ENCODE results near the gene NTHL1. TPM values are rescaled to one million over a fixed set of nuclear protein-coding genes. Genes with fewer than 3 reads are reported as not detected.
A peak's percentile ranks its signal among the peaks of the same experiment; 100 is the strongest.

NTHL1 gene
- total RNA-seq, 1 experiment from 2014 or later = 52.0 TPM

GRCh38 chr16:2039274-2040031 lies 8.2 kb downstream of the NTHL1 start:
- H3K27me3 ChIP-seq (ENCODE audit: insufficient read depth, low read length) = no peaks in the 10 kb centered on the region
- H4K20me1 ChIP-seq (ENCODE audit: control insufficient read depth, insufficient read depth, insufficient read length) = no peaks in the 10 kb centered on the region
- Mint-ChIP-seq H3K27ac (peak overlapping the region in 2 of 3 experiments; percentile 79 to 95; a peak in 4 of 7 replicates), H3K4me3 (peak overlapping the region in 1 of 2 experiments; percentile 34; a peak in 1 of 5 replicates), H3K27me3 (ENCODE audit: low read depth) (no peaks in the 10 kb centered on the region), H3K9me3 (no peaks in the 10 kb centered on the region), H3K4me1 (peaks cover 4 to 11% of the 10 kb centered on the region in 2 experiments; a peak in 3 of 4 replicates), H3K36me3 (ENCODE audit: insufficient read depth in 1 of 3, low read depth in 3 of 3) (peaks cover 0 to 5% (median 2%) of the 10 kb centered on the region in 3 experiments; a peak in 5 of 7 replicates)
- H3K79me1 ChIP-seq (ENCODE audit: insufficient read depth, low read depth, low read length, poor library complexity, severe bottlenecking) = no peaks in the 10 kb centered on the region
- H2BK120ac ChIP-seq (ENCODE audit: low read depth, low read length, poor library complexity, severe bottlenecking) = no peak overlapping the region
- H2BK5ac ChIP-seq (ENCODE audit: insufficient read length, low read length) = no peak overlapping the region
- no peak overlapping the region for H2BK15ac ChIP-seq (ENCODE audit: low read depth, low read length)
- no peak overlapping the region; the same call in 1 of the 2 replicates for H3K14ac ChIP-seq (ENCODE audit: insufficient read depth, low read length)
- TF ChIP-seq CTCF (conservative IDR thresholded peaks at IDR 0.05) = no peak
- H2AK5ac ChIP-seq (ENCODE audit: insufficient read length, low read length) = no peak overlapping the region
- H3T11ph ChIP-seq (ENCODE audit: low read length) = no peak overlapping the region
- H3K9me3 ChIP-seq (ENCODE audit: control insufficient read depth, low read depth, low read length) = no peaks in the 10 kb centered on the region
- no peak overlapping the region for H3K56ac ChIP-seq (ENCODE audit: insufficient read length, low read depth, low read length)
- WGBS (ENCODE audit: extremely low coverage, insufficient read length, low lambda C conversion rate) = no CpG with 5 or more reads among the region's 29 CpGs
- no peak overlapping the region for H3K9ac ChIP-seq (ENCODE audit: extremely low read depth, insufficient read length, low read length)
- no peak overlapping the region for H2BK12ac ChIP-seq (ENCODE audit: insufficient read length, low read depth, low read length)
- no peak overlapping the region for H4K5ac ChIP-seq (ENCODE audit: insufficient read length, low read depth, low read length)
- no peaks in the 10 kb centered on the region for H3K79me2 ChIP-seq (ENCODE audit: insufficient read depth, low read length)
- no peaks in the 10 kb centered on the region for H3K4me1 ChIP-seq (ENCODE audit: insufficient read depth, low read length)
- H3K4ac ChIP-seq (ENCODE audit: low read depth, low read length) = no peak overlapping the region
- H3K23me2 ChIP-seq (ENCODE audit: insufficient read length, low read depth, low read length, poor library complexity, severe bottlenecking) = no peaks in the 10 kb centered on the region
- no peak overlapping the region for H4K8ac ChIP-seq (replicated peaks; ENCODE audit: insufficient read length, low read depth, low read length)
- no peak overlapping the region for H2AFZ ChIP-seq (ENCODE audit: low read length)
- H3K18ac ChIP-seq (ENCODE audit: insufficient read length, low read depth, low read length) = no peak overlapping the region
- H3K27ac ChIP-seq (ENCODE audit: insufficient read length, low read depth, low read length) = no peak overlapping the region
- H2BK20ac ChIP-seq (ENCODE audit: low read depth, low read length, poor library complexity, severe bottlenecking) = no peak overlapping the region
- no peak overlapping the region for H3K23ac ChIP-seq (ENCODE audit: insufficient read length, low read depth, low read length)
- no peak overlapping the region for H4K91ac ChIP-seq (ENCODE audit: insufficient read length, low read depth, low read length)
- DNase-seq = no peak
- no peak overlapping the region for H3K4me2 ChIP-seq (ENCODE audit: insufficient read depth, insufficient read length, low read length)
